ENCODE data around the gene ARID1A.
"Not testable (repeated sequence)": the region's sequence is repeated elsewhere in the genome, so short reads cannot be mapped to it uniquely, and the experiment has no call there.

The ARID1A gene

GRCh38 chr1:26697978-26698849, 2.4 kb downstream of the ARID1A start:
- peak; percentile 81 for DNase-seq

- DNase-seq: no peak
These were observed 4.9 kb downstream of the ARID1A start for GRCh38 chr1:26700711-26701110.

DNA sequence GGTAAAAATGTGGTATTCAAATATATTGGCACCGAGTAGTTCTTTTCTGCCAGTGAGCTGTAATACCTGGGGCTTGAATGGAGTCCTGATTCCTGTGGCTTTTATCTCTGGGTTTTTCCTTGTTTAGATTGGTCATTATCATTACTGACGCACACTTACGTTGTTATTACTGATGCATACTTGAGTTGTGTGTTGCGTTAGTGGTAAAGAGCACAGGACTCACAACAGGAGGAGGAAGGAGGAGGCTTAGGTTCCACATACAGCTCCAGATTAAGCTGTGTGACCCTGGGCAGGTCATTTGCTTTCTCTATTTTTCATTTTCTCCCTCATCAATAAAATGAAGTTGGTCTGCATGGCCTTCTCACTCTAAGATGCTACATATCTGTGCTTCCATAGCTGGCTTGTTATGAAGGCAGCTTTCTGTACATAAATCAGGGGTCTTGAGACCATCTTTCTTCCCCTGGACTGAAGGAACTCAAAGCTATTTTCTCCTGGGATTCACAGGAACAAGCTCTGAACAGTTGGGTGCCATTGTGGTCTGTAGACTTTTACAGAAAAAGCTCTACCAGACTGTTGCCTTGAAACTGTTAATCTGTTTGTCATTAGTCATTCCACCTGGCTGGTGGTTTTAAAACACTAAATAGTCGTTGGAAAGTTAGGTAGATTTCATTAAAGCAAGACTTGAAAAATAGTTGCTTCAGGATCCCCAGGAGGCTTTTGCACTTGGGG, 5.6 kb downstream of the ARID1A start:
- DNase-seq: no peak

- DNase-seq: no peak
These were observed 6.3 kb downstream of the ARID1A start for GRCh38 chr1:26701995-26702679.

- DNase-seq: no peak
These were observed 6.8 kb downstream of the ARID1A start for GRCh38 chr1:26702680-26703038.

DNA sequence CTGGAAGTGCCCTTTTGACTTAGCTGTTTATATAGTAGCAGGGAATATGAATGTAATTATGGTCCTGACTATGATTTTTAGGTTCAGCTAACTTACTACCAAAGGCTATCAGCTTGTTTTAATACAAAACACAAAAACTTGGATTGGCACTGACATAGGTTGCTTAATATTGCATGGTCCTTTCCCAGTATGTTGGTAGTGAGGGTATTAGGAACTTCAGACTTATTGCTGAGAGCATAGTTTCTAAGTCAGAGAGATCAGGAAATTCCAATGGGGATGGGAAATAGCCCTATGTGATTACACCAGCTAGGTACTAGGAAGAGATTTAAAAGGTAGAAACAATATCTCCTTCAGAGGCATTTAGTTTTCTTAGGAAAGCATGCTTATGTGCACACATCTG, 7.7 kb downstream of the ARID1A start:
- DNase-seq: no peak

GRCh38 chr1:26704629-26705028, 8.8 kb downstream of the ARID1A start:
- no peak for DNase-seq

DNA sequence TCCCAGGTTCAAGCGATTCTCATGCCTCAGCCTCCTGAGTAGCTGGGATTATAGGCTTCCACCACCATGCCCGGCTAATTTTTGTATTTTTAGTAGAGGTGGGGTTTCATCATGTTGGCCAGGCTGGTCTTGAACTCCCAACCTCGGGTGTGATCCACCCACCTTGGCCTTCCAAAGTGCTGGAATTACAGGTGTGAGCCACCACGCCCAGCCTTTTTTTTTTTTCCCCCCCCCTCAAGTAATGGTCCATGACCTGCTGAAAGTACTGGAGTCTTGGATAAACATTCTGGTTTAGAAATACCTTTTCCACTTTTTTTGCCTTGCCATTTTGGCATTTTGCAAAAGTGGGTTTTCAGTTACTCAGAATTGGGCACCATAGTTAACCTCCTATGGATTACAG, 9.4 kb downstream of the ARID1A start:
- not testable (repeated sequence) for DNase-seq

DNA sequence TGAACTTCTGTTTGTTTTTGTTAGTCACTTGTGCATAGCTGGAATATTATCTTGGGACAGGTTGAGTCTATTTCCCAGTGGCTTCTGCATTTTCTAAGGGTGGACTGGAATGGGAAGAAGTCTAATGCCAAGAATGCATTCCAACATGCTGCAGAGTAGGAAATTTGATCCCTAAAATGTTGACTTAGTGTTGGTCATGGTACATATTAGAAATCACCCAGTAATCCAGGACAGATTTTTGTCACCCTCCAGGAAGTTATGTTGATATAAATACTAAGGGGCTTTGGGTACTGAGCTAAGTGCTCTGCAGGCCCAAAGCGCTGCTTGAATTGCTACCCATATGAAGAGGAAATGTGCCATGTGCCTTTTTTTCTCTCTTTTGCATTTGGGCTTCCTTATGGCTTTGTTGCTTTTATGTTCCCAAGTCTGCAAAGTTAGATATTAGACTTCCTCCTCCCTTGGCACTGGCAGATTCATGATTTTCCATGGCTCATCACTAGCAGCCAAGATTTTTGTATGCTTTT, 10.0 kb downstream of the ARID1A start:
- no peak for DNase-seq

DNA sequence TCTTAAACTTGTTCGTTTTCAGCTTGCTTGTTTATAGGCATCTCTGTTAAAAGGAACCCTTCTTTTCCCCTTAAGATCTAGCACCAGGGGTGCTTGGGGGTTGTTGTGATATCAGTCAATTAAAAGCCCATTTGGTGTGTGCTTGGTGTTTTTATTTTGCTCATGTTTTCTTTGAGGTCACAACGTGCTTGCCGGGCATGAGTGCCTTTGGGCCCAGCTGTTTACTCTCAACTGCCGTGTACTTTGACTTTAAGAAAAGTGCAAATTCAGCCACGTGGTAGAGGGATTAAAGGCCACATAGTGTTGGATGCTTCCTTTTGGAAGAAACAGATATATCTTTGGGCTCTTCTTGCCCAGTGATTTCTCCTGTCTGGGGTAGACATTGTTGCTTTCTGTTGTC, 10.5 kb downstream of the ARID1A start:
- DNase-seq: no peak

GRCh38 chr1:26710811-26711210, 15.0 kb downstream of the ARID1A start:
- no peak for DNase-seq

DNA sequence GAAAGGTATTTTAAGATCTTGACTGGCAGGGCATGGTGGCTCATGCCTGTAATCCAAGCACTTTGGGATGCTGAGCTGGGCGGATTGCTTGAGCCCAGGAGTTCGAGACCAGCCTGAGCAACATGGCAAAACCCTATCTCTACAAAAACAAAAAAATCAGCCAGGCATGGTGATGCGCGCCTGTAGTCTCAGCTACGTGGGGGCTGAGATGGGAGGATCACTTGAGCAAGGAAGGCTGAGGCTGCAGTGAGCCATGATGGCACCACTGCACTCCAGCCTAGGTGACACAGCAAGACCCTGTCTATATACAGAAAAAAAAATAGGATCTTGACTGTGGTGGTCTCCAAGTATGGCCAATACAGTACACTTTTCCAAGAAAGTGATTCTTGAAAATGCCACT, 16.0 kb downstream of the ARID1A start:
- DNase-seq: no peak

- DNase-seq: no peak
These were observed 21.2 kb downstream of the ARID1A start for GRCh38 chr1:26717017-26717491.

- no peak for DNase-seq
These were observed 23.4 kb downstream of the ARID1A start for GRCh38 chr1:26719205-26719604.

GRCh38 chr1:26721669-26722355, 26.0 kb downstream of the ARID1A start:
- no peak for DNase-seq

DNA sequence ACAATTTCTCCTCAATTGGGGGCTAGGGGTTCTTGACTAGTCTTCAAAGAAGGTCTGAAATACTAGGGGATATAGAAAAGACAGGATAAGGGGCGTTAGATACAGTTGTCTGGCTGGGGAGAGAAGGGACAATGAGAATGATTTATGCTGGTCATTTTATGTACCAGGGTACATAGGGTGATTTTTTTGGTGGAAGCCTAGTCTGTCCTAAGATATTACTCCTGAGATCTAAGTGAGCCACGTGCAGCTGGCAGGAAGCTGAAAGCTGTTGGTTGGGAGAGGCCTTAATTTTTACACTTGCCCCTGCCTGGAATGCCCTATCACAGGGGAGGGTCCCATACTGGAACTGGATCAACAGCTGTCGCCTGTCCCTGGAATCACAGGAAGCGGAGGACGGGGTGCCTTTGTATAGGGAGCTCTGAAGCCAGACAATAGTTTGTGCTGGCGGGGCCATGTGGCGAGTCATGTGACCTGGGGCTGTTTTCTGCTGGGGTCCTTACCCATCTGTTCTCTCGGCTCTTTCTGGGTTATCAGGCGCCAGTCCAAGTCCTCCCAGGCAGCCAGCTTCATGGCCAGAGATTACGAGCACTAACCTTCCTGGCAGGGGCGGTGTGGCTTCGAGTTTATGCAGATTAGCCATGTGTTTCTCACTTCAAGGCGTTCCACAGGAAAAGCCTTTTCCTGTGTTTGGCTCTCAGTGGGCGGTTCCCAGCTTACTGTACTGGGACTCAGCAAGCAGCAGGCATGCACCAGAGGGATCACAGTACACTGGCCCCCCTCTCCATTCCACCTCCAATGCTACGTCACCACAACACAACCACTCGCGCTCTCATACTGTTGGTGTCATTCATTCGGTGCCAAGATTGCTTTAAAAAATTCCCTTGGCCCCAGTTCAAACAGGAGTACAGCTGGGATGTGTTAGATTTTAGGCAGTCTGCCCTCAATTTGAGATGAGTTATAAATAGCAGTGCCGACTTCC, 27.5 kb downstream of the ARID1A start:
- DNase-seq: peak; percentile 96

DNA sequence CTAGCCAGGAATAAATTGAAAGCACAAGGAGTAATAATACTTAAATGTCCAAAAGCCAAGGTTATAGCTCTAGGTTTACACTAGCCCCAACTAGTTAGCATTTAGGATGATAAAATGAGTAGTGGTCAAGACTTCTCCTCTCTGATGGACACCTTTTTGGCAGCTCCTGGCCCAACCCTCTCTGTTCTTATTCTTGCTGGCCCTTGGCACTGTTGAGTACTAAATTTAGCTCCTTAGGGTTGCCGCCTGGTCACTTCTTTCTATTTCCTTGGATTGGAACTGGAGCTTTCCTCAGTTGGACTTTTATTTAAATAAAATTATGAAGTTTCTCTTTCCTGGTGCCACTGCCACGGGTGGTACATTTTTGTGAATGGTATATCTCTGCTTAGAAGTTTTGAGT, 28.3 kb downstream of the ARID1A start:
- no peak for DNase-seq

- no peak for DNase-seq
These were observed 29.1 kb downstream of the ARID1A start for GRCh38 chr1:26724926-26725325.

GRCh38 chr1:26725904-26726303, 30.1 kb downstream of the ARID1A start:
- DNase-seq: not testable (repeated sequence)

GRCh38 chr1:26726784-26727183, 31.0 kb downstream of the ARID1A start:
- no peak for DNase-seq

- DNase-seq: no peak
These were observed 31.7 kb downstream of the ARID1A start for GRCh38 chr1:26727476-26727875.
